Stimulated activated CD4-positive, alpha-beta T cell treated with anti-CD3 and anti-CD28 coated beads, Interleukin-1b, Interleukin-23, amount 100 ng/mL, for 1 hour (primary cell): ENCODE results near the gene DAW1.
A peak's percentile ranks its signal among the peaks of the same experiment; 100 is the strongest.

Experiments
- DNase-seq, 2 donors: peaks; one replicate each; pipeline ENCODE4 v3.0.0-alpha.2; 2020; ENCODE audit warnings: low read depth in 2 of 2

The DAW1 gene

DNA sequence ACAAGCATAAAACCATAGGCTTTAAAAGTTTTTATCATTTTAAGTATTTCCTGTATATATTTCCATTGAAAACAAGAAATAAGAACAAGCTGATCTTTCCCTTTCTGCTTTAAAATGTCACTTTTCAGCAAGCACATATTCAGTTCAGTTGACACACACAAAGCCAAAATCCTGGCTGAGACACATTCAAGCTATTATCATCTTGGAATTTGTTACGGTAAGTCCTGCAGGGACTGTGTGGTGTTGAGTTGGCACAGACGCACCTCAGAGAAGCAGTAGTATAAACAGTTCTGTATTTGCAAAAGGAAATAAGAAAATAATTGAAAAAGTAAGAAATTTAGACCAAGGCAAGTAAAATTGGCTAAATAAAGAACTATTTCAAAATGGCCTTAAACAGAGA lies 10.4 kb upstream of the DAW1 start:
- no peak for DNase-seq

DNA sequence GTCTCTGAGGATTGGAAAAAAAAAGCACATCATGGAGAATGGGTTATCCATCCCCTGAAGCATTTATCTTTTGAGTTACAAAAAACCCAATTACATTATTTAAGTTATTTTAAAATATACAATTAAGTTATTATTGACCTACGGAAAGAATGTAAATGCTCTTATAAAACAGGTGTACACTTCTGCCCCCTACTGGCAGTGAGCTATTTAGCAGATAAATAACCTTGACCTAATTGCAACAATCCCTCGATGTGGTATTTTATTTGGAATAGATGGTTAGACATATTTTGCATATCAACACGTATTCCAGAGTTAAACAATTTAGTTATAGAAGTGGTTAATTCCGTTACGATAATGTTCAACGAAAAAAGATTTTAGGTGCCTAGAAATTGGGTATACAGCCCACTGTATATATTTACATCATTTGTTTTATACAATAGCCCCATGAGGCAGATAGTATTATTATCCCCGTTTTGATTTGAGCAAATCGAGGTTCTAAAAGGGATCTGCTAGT lies 9.1 kb upstream of the DAW1 start:
- DNase-seq = no peak

- no peak for DNase-seq
These were observed 8.5 kb upstream of the DAW1 start for GRCh38 chr2:227862741-227863588.

- DNase-seq = no peak
These were observed 7.2 kb upstream of the DAW1 start for GRCh38 chr2:227864161-227864756.

- no peak for DNase-seq
These were observed 6.1 kb upstream of the DAW1 start for GRCh38 chr2:227865291-227865690.

DNA sequence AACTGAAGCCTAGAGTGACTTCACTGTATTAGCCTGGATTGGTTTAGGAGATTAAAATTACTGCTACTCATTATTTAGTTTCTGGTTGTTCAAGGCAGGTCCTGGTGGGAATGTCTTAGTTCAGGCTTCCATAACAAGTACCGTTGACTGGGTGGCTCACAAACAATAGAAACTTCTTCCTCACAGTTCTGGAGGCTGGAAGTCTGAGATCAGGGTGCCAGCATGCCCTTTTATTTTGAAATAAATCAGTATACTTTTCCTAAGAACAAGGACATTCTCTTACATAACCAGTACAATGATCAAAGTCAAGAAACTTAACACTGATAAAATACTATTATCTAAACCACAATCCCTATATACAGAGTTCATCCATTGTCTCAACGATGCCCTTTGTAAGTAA lies 4.0 kb upstream of the DAW1 start:
- DNase-seq = no peak

DNA sequence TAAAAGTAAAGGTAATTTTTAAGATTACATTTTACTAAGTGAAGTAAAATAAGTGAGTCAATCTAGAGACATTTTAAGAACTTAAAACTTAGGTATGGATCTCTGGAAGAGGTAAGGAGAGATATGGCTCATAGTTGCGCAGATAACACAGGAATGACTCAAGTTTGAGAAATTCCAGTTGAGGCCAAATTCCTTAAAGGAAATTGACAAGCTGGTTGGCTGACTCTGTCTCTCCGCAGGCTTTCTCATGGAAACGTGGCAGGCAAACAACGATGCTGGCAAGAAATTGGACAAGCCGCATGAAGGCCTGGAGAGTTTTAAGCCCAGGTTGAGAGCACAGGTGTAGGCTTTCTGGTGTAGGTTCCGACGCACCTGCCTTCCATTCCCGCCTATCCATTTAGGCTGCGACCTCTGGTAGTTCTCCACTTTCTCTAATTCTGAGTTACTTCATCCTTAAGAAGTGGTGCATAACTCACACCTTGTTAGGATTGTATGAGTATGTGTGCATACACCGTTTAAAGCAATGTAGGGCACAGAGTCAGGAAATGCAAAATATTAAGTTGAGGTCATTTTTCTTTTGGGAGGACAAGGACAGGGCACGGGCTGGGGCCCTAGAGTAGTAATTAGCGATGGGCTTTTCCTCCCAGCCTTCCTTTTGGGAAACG lies 589 bp upstream of the DAW1 start:
- DNase-seq = no peak

DNA sequence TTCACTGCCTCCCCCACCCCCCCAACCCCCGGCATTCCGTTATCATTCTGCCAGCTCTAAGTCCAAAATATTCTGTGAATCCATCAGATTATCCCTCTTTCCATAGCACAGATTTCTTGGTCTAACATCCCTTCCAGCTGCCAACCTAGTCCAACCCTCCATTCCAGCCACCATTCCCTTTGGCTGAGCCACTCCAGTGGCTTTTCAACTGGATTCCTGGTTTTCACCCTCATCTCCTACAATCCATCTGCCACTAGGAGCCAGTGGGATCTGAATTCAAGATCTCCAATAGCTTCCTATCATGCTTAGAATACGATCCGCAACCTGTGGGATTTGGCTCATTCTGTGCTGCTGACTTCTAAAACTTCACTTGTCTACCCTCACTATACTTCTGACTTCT lies 1.2 kb downstream of the DAW1 start:
- no peak for DNase-seq

- DNase-seq = no peak
These were observed 4.9 kb downstream of the DAW1 start for GRCh38 chr2:227876300-227876801.

GRCh38 chr2:227877421-227878310 lies 6.2 kb downstream of the DAW1 start:
- DNase-seq = no peak

DNA sequence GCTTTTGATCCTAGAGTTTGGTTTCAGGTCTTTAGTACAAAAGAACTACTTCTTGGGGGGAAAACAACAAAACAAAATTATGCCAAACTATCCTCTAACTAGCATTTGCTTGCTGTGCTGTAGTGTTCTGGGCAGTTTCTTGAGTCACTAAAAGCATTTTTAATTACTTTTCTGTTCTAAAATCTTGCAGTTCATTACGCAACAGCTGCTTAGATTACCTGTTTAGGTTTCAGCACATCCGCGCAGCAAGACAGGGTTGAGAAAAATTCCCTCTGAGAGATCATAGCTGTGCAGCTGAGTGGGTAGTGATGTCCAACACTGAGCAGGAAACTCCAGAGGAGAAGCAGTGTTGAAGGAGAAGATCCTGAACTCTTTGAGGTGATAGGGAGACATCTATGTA lies 9.0 kb downstream of the DAW1 start:
- DNase-seq = no peak

DNA sequence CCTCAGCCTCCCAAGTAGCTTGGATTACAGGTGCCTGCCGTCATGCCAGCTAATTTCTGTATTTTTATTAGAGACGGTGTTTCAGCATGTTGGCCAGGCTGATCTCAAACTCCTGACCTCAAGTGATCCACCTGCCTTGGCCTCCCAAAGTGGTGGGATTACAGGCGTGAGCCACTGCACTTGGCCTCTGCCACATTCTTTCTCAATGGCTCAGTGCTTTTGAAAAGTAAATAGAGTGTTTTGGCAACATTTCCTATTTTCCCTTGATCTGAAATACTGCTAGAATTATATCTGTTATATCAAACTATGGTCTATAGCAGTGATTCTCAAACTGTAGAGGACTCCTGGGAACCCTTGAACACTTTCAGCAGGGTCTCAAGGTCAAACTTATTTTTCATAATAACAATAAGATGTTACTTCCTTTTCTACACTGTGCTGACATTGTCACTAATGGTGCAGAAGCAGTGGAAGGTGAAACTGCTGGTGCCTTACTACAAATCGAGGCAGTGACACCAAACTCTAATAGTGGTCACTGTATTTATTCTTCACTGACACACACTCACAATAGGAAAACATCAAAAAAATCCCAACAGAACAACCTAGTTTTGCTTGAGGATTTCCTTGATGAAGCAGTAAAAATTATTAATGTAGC lies 10.6 kb downstream of the DAW1 start:
- DNase-seq = no peak

- DNase-seq = peak in 1 of 2 donors; percentile 8
These were observed 13.1 kb downstream of the DAW1 start for GRCh38 chr2:227884511-227884947.

DNA sequence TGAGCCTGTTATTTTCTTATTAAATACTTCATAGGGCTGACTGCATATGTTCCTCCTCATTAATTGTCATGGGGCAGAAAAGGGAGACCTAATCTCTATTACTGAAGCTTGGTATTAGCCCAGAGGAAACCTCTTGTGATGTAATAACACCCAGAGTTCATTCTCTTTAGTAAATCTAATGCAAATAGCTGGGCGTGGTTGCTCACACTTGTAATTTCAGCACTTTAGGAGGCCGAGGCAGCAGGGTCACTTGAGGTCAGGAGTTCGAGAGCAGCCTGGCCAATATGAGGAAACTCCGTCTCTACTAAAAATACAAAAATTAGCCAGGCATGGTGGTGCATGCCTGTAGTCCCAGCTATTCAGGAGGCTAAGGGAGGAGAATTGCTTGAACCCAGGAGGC lies 14.7 kb downstream of the DAW1 start:
- DNase-seq = no peak

DNA sequence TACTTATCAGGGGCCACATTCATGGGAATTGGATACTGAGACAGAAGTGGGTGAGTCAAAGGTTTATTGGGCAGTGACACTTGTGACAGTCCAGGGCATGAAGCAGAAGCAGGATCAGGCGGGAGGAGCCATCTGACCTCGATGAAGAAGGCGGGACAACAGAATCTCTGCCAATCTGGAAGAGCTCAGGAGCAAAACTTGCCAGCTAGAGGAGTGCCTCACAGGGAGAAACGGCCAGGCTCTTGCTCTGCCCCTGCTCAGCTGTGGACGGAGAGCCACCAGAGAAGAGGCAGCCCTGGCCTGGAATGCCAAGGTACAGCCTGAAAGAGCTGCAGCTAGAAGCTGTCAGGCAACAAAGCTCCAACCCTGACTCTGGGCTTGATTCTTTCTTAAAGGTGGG lies 16.9 kb downstream of the DAW1 start:
- DNase-seq = no peak

DNA sequence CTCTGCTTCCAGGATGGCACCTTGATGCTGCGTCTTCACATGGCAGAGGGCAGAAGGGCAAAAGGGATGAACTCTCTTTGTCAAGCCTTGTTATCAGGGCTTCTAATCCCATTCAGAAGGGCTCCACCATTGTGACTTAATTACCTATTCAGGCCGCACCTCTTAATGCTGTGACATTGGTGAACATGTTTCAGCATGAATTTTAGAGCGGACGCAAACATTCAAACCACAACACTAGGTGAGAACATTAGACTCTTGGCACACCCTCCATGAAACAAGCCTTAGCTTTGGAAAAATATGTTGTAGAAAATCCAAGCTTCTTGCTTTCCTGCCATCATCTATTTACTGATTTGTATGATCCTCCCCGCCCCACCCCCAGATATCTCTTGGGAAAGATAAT lies 17.9 kb downstream of the DAW1 start:
- no peak for DNase-seq

GRCh38 chr2:227890495-227891079 lies 19.2 kb downstream of the DAW1 start:
- no peak for DNase-seq

GRCh38 chr2:227891673-227892072 lies 20.2 kb downstream of the DAW1 start:
- no peak for DNase-seq

DNA sequence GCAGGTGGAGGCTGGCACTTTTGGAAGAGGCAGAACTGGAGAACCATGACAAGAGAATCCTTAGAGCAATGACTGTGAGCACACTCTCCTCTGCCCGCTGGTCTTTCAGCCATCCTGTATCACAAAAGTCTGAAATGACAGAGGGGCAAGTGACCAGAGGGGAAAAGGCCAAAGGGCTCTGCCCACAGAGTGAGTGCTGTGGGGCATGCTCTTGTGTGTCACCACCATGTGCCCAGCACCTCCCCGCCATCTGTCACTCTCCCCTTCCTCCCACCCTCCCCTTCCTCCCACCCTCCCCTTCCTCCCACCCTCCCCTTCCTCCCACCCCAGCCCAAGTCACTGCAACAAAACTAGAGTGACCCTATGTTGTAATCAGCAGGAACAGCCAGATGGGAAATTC lies 31.9 kb downstream of the DAW1 start:
- DNase-seq = no peak

DNA sequence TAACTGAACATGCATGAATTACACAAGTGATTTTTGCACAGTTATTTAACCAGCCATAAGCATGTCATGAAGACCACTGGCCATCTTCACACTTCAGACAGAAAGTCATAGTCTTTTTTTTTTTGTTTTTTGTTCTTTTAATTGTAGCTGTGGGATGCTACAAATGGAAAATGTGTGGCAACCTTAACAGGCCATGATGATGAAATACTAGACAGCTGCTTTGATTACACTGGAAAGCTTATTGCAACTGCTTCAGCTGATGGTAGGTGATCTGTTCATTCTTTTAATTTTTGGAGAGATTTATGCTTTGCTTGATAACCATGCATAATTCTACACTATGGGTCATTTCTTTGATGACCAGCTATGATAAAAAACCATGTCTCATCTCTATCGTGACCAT lies 35.6 kb downstream of the DAW1 start:
- no peak for DNase-seq
